DMS79 treated with DMSO at 0.1 percent for 48 hours (cell line): Measurements from ENCODE around the gene ZNF296.
A peak's percentile ranks its signal among the peaks of the same experiment; 100 is the strongest.

ENCODE experiments used
- DNase-seq: peaks from one replicate; lab custom pipeline; 2025; lab: John Stamatoyannopoulos, UW

ZNF296 gene

GRCh38 chr19:45059258-45059965 is 16.9 kb downstream of the ZNF296 start:
- DNase-seq = peak; percentile 11

GRCh38 chr19:45058622-45059159 is 17.6 kb downstream of the ZNF296 start:
- DNase-seq = no peak

- DNase-seq = no peak
These were observed 18.8 kb downstream of the ZNF296 start for GRCh38 chr19:45057444-45057843.

GRCh38 chr19:45056831-45057230 is 19.4 kb downstream of the ZNF296 start:
- DNase-seq = no peak

- DNase-seq = no peak
These were observed 24.2 kb downstream of the ZNF296 start for GRCh38 chr19:45051929-45052579.

- no peak for DNase-seq
These were observed 26.2 kb downstream of the ZNF296 start for GRCh38 chr19:45050036-45050435.

- peak; percentile 19 for DNase-seq
These were observed 27.1 kb downstream of the ZNF296 start for GRCh38 chr19:45049073-45049736.

- DNase-seq = no peak
These were observed 29.0 kb downstream of the ZNF296 start for GRCh38 chr19:45047188-45047797.

GRCh38 chr19:45046355-45046754 is 29.9 kb downstream of the ZNF296 start:
- no peak for DNase-seq

- DNase-seq = no peak
These were observed 30.5 kb downstream of the ZNF296 start for GRCh38 chr19:45045671-45046353.

- no peak for DNase-seq
These were observed 35.2 kb downstream of the ZNF296 start for GRCh38 chr19:45041125-45041524.

GRCh38 chr19:45040059-45040771 is 36.1 kb downstream of the ZNF296 start:
- DNase-seq = no peak

GRCh38 chr19:45038931-45039893 is 37.1 kb downstream of the ZNF296 start, which contains the start of gene CLASRP:
CLASRP (plus strand) TSS chr19:45039045; CDS start chr19:45040213, 1,168 bp downstream.
- peak; percentile 85 for DNase-seq

- no peak for DNase-seq
These were observed 38.7 kb downstream of the ZNF296 start for GRCh38 chr19:45037393-45038169.

- no peak for DNase-seq
These were observed 40.5 kb downstream of the ZNF296 start for GRCh38 chr19:45035755-45036154.

- DNase-seq = no peak
These were observed 43.9 kb downstream of the ZNF296 start for GRCh38 chr19:45032421-45032820.

GRCh38 chr19:45030825-45031224 is 45.5 kb downstream of the ZNF296 start:
- no peak for DNase-seq

- no peak for DNase-seq
These were observed 48.9 kb downstream of the ZNF296 start for GRCh38 chr19:45027371-45027770.

- DNase-seq = no peak
These were observed 51.0 kb downstream of the ZNF296 start for GRCh38 chr19:45025264-45025663.
